ENCODE measurements around the gene TOM1. TPM values are rescaled to one million over a fixed set of nuclear protein-coding genes. Genes with fewer than 3 reads are reported as not detected.

TOM1 gene
- total RNA-seq, 1 experiment from 2014 or later = 22.3 TPM

DNA sequence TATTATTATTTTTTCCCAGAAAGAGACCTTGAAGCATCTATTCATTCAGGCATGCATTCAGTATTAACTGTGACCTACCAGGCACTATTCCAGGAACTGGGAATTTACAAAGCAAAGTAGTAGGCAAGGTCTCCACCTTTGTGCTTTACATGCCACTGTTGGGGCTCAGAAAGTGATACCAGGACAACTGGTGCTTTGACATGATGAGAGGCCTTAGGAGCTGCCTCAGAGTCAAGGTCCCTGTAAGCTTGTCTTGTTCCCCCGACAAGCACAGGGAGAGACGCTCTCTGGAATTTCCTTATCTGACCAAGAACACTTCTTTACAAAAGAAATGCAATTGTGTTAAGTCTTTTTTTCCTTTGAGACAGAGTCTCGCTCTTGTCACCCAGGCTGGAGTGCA lies 78.9 kb downstream of the TOM1 start:
- H2BK15ac ChIP-seq (ENCODE audit: low read depth, low read length) = no peak overlapping the region
- H3K14ac ChIP-seq (ENCODE audit: insufficient read depth, low read length) = no peak overlapping the region
- no peak overlapping the region for H4K91ac ChIP-seq (ENCODE audit: insufficient read length, low read depth, low read length)
- H4K8ac ChIP-seq (replicated peaks; ENCODE audit: insufficient read length, low read depth, low read length) = no peak overlapping the region
- no peaks in the 10 kb centered on the region for H3K27me3 ChIP-seq (ENCODE audit: insufficient read depth, low read length)
- H3K23me2 ChIP-seq (ENCODE audit: insufficient read length, low read depth, low read length, poor library complexity, severe bottlenecking) = peaks cover 7% of the 10 kb centered on the region
- Mint-ChIP-seq H3K4me1 (peaks cover 60 to 69% of the 10 kb centered on the region in 2 experiments), H3K9me3 (no peaks in the 10 kb centered on the region; a peak in 1 of 5 replicates), H3K27ac (peak overlapping the region; percentile 25 to 99 (median 94); a peak in 4 of 7 replicates), H3K27me3 (ENCODE audit: low read depth) (peaks cover 1% of the 10 kb centered on the region; the same call in 1 of the 2 replicates), H3K36me3 (ENCODE audit: insufficient read depth in 1 of 3, low read depth in 3 of 3) (peaks cover 0 to 7% (median 3%) of the 10 kb centered on the region in 3 experiments; a peak in 4 of 7 replicates), H3K4me3 (peak overlapping the region in 1 of 2 experiments; percentile 36; a peak in 1 of 5 replicates)
- no peak overlapping the region for H2BK20ac ChIP-seq (ENCODE audit: low read depth, low read length, poor library complexity, severe bottlenecking)
- H2AK5ac ChIP-seq (ENCODE audit: insufficient read length, low read length) = no peak overlapping the region
- no peaks in the 10 kb centered on the region for H3K79me1 ChIP-seq (ENCODE audit: insufficient read depth, low read depth, low read length, poor library complexity, severe bottlenecking)
- H3K27ac ChIP-seq (ENCODE audit: insufficient read length, low read depth, low read length) = peak overlapping the region; percentile 96
- H3K4me1 ChIP-seq (ENCODE audit: insufficient read depth, low read length) = peaks cover 9% of the 10 kb centered on the region; the same call in 1 of the 2 replicates
- TF ChIP-seq, protein P1, sequence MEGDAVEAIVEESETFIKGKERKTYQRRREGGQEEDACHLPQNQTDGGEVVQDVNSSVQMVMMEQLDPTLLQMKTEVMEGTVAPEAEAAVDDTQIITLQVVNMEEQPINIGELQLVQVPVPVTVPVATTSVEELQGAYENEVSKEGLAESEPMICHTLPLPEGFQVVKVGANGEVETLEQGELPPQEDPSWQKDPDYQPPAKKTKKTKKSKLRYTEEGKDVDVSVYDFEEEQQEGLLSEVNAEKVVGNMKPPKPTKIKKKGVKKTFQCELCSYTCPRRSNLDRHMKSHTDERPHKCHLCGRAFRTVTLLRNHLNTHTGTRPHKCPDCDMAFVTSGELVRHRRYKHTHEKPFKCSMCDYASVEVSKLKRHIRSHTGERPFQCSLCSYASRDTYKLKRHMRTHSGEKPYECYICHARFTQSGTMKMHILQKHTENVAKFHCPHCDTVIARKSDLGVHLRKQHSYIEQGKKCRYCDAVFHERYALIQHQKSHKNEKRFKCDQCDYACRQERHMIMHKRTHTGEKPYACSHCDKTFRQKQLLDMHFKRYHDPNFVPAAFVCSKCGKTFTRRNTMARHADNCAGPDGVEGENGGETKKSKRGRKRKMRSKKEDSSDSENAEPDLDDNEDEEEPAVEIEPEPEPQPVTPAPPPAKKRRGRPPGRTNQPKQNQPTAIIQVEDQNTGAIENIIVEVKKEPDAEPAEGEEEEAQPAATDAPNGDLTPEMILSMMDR (conservative IDR thresholded peaks at IDR 0.05) = no peak
- H2BK12ac ChIP-seq (ENCODE audit: insufficient read length, low read depth, low read length) = no peak overlapping the region
- no peak overlapping the region for H2BK5ac ChIP-seq (ENCODE audit: insufficient read length, low read length)
- H3K4ac ChIP-seq (ENCODE audit: low read depth, low read length) = no peak overlapping the region
- no peak overlapping the region for H4K5ac ChIP-seq (ENCODE audit: insufficient read length, low read depth, low read length)
- H3K4me2 ChIP-seq (ENCODE audit: insufficient read depth, insufficient read length, low read length) = no peak overlapping the region
- no peak overlapping the region for H3K23ac ChIP-seq (ENCODE audit: insufficient read length, low read depth, low read length)
- WGBS (ENCODE audit: extremely low coverage, insufficient read length, low lambda C conversion rate) = no CpG with 5 or more reads among the region's 3 CpGs
- H3K9me3 ChIP-seq (ENCODE audit: control insufficient read depth, low read depth, low read length) = no peaks in the 10 kb centered on the region
- H2AFZ ChIP-seq (ENCODE audit: low read length) = no peak overlapping the region
- H3K18ac ChIP-seq (ENCODE audit: insufficient read length, low read depth, low read length) = no peak overlapping the region
- H3K79me2 ChIP-seq (ENCODE audit: insufficient read depth, low read length) = no peaks in the 10 kb centered on the region
- no peak overlapping the region for H3K9ac ChIP-seq (ENCODE audit: extremely low read depth, insufficient read length, low read length)
- DNase-seq = no peak
- no peak overlapping the region for H2BK120ac ChIP-seq (ENCODE audit: low read depth, low read length, poor library complexity, severe bottlenecking)
- H4K20me1 ChIP-seq (ENCODE audit: control insufficient read depth, insufficient read depth, insufficient read length) = no peaks in the 10 kb centered on the region
- no peak overlapping the region for H3K56ac ChIP-seq (ENCODE audit: insufficient read length, low read depth, low read length)
- H3T11ph ChIP-seq (ENCODE audit: low read length) = no peak overlapping the region
